Measurements from ENCODE around the gene KLF13. TPM values are rescaled to one million over a fixed set of nuclear protein-coding genes. Genes with fewer than 3 reads are reported as not detected.

Gene KLF13
- total RNA-seq, 3 donors from 2014 or later (not counting 1 experiment from before 2014, with no cell fraction given): 277 to 328 (median 300) TPM

DNA sequence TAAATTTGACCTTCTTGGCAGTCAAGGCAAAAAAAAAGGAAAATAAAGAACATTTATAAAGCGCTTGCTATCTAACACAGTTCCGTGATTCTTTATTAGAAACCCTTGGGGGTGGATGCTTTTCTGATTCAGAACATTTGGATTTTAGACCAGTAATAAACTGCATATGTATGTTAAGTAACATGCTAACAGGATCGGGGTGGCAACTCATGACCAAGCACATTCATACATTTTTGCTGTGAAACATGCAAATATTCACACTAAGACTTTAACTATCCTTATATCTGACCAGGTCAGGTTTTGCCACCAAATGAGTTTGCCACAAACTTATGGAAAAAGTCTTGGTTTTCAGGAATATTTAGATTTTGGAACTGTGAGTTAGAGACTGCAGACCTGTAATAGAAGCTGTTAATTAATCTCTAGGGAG is 30.4 kb upstream of the KLF13 start:
- H3K36me3 ChIP-seq (ENCODE audit: control insufficient read depth, insufficient read depth, low read length): no peaks in the 10 kb centered on the region
- H3K4me1 Mint-ChIP-seq: no peaks in the 10 kb centered on the region
- no peaks in the 10 kb centered on the region for H3K9me3 ChIP-seq (ENCODE audit: control insufficient read depth, insufficient read depth, low read length)
- no peaks in the 10 kb centered on the region for H3K27me3 ChIP-seq (ENCODE audit: control insufficient read depth, insufficient read depth, low read length)
- H3K4me1 ChIP-seq (ENCODE audit: control insufficient read depth, insufficient read depth, low read length): no peaks in the 10 kb centered on the region
- H3K4me3 Mint-ChIP-seq: no peak overlapping the region
- WGBS (ENCODE audit: insufficient coverage): 100% methylated on average over 2 of the region's 3 CpGs
- no peak for DNase-seq
- no peaks in the 10 kb centered on the region for H3K9me3 Mint-ChIP-seq
- H3K27ac ChIP-seq (ENCODE audit: low read length): no peak overlapping the region
- H3K36me3 Mint-ChIP-seq: no peaks in the 10 kb centered on the region
- intact Hi-C loops (cut with micrococcal nuclease): no loop called here
- peaks cover 13 to 18% of the 10 kb centered on the region in 2 donors for H3K27me3 Mint-ChIP-seq (ENCODE audit: low read depth in 2 of 2)
- no peak overlapping the region for H3K4me3 ChIP-seq (ENCODE audit: low read length)
- no peak overlapping the region for H3K27ac Mint-ChIP-seq
- TF ChIP-seq, protein P1, sequence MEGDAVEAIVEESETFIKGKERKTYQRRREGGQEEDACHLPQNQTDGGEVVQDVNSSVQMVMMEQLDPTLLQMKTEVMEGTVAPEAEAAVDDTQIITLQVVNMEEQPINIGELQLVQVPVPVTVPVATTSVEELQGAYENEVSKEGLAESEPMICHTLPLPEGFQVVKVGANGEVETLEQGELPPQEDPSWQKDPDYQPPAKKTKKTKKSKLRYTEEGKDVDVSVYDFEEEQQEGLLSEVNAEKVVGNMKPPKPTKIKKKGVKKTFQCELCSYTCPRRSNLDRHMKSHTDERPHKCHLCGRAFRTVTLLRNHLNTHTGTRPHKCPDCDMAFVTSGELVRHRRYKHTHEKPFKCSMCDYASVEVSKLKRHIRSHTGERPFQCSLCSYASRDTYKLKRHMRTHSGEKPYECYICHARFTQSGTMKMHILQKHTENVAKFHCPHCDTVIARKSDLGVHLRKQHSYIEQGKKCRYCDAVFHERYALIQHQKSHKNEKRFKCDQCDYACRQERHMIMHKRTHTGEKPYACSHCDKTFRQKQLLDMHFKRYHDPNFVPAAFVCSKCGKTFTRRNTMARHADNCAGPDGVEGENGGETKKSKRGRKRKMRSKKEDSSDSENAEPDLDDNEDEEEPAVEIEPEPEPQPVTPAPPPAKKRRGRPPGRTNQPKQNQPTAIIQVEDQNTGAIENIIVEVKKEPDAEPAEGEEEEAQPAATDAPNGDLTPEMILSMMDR (IDR thresholded peaks at IDR 0.05): no peak
- ATAC-seq: no peak

DNA sequence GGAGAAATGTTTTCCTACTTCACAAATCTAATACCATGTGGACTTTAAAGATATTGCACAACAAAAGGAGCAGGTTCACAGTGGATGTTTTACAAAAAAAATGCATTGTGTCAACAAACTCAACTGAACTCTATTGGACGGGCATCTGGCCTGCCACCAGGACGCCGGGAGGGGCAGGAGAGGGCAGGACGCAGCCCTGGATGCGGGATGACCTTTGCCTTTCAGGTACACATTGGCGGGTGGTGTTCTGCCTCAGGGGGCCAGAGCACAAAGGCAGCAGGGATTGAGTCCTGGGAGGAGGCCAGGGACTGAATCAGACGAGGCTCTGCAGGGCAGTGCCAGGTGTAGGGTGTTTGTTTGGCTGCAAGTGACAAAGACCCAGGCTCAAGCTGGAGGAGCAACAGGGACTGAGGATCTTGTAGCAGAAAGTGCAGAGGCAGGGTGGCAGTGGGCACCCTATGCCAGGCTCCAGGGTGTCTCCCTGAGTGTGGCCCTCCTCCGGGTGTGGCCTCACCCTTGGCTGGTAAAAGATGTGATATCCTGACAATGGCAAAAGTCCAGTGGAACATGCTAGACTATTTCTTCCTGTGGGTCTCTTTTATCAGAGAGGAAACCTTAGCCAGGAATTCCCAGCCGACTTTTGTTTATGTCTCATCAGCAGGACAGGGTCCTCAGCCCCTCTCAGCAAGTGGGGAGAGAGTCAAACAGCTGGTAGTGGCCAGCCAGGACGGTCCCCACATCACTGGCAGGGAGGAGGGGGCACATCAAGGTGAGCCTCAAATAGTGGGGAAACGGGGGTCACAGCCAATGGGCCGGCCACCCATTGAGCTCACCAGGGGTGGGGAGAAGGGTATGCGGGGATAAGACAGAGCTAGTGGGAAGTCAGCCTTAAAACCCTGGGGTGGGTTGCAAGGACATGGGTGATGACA is 29.7 kb upstream of the KLF13 start:
- Histone ChIP-seq H3K4me3 (ENCODE audit: low read length) (no peak overlapping the region), H3K36me3 (ENCODE audit: control insufficient read depth, insufficient read depth, low read length) (no peaks in the 10 kb centered on the region), H3K27ac (ENCODE audit: low read length) (no peak overlapping the region), H3K27me3 (ENCODE audit: control insufficient read depth, insufficient read depth, low read length) (no peaks in the 10 kb centered on the region), H3K4me1 (ENCODE audit: control insufficient read depth, insufficient read depth, low read length) (no peaks in the 10 kb centered on the region), H3K9me3 (ENCODE audit: control insufficient read depth, insufficient read depth, low read length) (no peaks in the 10 kb centered on the region)
- H3K4me3 Mint-ChIP-seq: no peak overlapping the region
- TF ChIP-seq, protein P1 (IDR thresholded peaks at IDR 0.05): no peak
- peaks cover 8 to 11% of the 10 kb centered on the region in 2 donors for H3K27me3 Mint-ChIP-seq (ENCODE audit: low read depth in 2 of 2)
- no peaks in the 10 kb centered on the region for H3K4me1 Mint-ChIP-seq
- no peaks in the 10 kb centered on the region for H3K9me3 Mint-ChIP-seq
- WGBS (ENCODE audit: insufficient coverage): 89% methylated on average over 13 of the region's 13 CpGs
- no peaks in the 10 kb centered on the region for H3K36me3 Mint-ChIP-seq
- no peak for ATAC-seq
- intact Hi-C loops (cut with micrococcal nuclease): no loop called here
- H3K27ac Mint-ChIP-seq: no peak overlapping the region
- DNase-seq: peak in 1 of 2 donors; percentile 4

DNA sequence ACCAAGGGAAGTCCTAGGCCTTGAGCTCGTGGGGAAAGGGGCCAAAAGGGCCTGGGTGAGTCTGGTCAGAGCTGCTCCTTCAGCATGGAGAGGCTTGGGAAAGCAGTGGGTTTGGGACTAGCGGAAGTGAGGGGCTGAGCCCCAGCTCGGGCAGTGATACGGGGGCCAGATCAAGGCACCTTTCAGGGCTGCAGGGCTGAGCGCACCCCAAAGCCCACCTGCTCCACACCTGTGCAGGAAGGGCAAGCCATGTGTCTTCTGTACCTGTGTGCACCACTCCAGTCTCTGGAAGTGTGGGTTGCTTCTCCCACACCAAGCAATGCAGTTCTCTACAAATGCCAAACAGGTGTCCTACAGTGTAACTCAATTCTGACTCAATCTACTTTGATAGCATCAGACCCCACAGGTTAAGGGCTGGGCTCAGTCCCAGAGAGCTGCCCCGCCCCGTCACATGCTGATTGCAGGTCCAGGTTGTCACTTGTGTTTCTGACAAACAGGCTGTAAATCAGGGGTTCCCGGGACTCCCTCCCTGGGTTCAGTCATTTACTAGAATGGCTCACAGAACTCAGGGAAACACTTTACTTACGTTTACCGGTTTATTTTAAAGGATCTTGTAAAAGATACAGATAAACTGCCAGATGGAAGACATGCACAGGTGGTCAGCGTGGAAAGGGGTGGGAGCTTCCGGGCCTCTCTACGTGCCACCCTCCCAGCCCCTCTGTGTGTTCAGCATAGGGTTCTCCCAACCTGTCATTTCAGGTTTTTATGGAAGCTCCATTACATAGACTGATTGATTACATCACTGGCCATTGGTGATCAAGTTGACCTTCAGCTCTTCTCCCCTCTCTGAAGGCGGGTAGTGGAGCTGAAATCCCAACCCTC is 28.8 kb upstream of the KLF13 start:
- Mint-ChIP-seq H3K4me1 (peaks cover 0 to 6% of the 10 kb centered on the region in 2 donors), H3K4me3 (no peak overlapping the region), H3K36me3 (no peaks in the 10 kb centered on the region), H3K9me3 (no peaks in the 10 kb centered on the region), H3K27ac (no peak overlapping the region), H3K27me3 (ENCODE audit: low read depth in 2 of 2) (peaks cover 2 to 3% of the 10 kb centered on the region in 2 donors)
- WGBS (ENCODE audit: insufficient coverage): 94% methylated on average over 14 of the region's 14 CpGs
- H3K4me3 ChIP-seq (ENCODE audit: low read length): no peak overlapping the region
- no peak overlapping the region for H3K27ac ChIP-seq (ENCODE audit: low read length)
- no peaks in the 10 kb centered on the region for H3K36me3 ChIP-seq (ENCODE audit: control insufficient read depth, insufficient read depth, low read length)
- TF ChIP-seq, protein P1 (IDR thresholded peaks at IDR 0.05): no peak
- ATAC-seq (no peak), DNase-seq (no peak)
- intact Hi-C loops (cut with micrococcal nuclease): no loop called here
- no peaks in the 10 kb centered on the region for H3K27me3 ChIP-seq (ENCODE audit: control insufficient read depth, insufficient read depth, low read length)
- peaks cover under 1% of the 10 kb centered on the region for H3K4me1 ChIP-seq (ENCODE audit: control insufficient read depth, insufficient read depth, low read length)
- no peaks in the 10 kb centered on the region for H3K9me3 ChIP-seq (ENCODE audit: control insufficient read depth, insufficient read depth, low read length)

Data from natural killer cell (primary cell).